ENCODE results near the gene ZNRF3.
A peak's percentile ranks its signal among the peaks of the same experiment; 100 is the strongest.
"Not testable (repeated sequence)": the region's sequence is repeated elsewhere in the genome, so short reads cannot be mapped to it uniquely, and the experiment has no call there.

Gene ZNRF3

DNA sequence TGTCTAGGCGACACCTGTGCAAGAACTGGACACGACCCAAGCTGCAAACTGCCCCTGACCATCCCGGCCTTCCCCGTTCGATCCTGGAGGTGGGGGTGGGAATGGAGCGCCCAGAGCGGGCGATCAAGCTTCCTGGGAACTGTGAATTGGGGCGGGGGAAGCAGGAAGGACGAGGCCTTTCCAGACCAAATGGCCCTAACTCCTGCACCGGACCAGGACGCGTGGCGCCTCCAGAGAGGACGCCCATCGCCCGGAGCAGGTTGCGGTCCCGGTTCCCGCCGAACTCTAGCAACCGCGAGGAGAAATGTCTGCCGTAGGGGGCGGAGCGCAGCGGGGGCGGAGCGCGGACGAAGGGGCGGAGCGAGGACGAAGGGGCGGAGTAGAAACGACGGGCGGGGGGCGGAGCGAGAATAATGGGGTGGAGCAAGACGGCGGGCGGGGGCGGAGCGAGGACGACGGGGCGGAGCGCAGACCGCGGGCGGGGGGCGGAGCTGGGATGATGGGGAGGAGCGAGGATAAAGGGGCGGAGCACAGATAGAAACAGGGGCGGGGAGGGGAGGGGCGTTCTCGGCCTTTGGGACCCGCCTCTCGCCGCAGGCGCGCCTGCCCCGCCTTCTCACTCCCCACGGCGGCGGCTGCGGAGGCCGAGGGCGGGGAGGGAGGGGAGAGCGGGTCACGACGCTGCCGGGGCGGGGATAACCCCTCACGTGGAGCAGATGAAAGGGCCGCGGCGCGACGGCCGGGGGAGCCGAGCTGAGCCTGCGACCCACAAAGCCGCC, at the start of gene ZNRF3:
ZNRF3 (plus strand) TSS at position 695 of the 779 bp plus-strand sequence. CDS start 195 bp downstream, outside the sequence.
- peak; percentile 92 for DNase-seq (ENCODE audit: low read depth)

DNA sequence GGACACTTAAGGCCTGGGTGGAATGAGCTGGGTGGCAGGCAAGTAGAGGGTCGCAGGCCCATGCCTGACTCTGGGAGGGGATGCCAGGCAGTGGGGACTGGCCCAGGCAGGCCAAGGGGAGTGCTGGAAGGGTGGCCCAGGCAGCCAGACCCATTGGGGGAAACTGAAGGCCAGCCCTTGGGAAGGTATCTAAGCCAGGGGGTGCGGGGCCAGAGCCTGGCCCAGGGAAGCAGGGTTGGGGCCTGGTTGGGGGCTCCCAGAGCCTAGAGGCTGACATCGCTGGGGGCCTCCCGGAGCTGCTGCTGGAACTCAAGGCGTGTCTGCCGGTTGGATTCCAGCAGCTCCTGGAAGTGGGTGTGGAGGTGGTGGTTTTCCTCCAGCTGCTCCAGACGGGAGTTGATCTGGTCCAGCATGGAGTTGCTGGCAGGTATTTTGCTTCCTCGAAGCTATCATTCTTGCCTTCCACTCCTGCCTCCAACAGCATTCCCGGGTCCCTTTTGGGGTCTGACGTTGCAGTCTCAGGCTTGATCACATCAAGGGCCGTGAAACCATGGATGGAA, 47.7 kb upstream of the ZNRF3 start:
- DNase-seq (ENCODE audit: low read depth), result no peak

- no peak for DNase-seq (ENCODE audit: low read depth)
Measured at GRCh38 chr22:28837640-28838039, 45.7 kb upstream of the ZNRF3 start.

- DNase-seq (ENCODE audit: low read depth), result no peak
Measured at GRCh38 chr22:28838971-28839370, 44.4 kb upstream of the ZNRF3 start.

- no peak for DNase-seq (ENCODE audit: low read depth)
Measured at GRCh38 chr22:28841111-28841510, 42.3 kb upstream of the ZNRF3 start.

DNA sequence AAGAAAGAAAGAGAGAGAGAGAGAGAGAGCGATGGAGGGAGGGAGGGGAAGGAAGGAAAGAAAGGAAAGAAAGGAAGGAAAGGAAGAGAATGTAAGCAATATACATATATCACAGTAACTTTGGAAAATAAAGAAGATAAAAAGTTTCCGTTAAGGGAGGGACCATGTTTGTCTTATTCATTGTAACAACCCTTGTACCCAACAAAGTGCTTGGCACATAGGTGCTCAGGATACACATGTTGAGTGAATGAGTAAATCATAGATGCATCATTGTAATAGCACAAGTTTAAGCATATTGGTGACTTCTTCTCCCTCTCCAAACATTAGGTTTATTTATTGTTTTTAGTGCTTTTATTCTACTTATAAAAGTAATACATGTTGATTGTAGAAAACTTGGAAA, 39.7 kb upstream of the ZNRF3 start:
- no peak for DNase-seq (ENCODE audit: low read depth)

DNA sequence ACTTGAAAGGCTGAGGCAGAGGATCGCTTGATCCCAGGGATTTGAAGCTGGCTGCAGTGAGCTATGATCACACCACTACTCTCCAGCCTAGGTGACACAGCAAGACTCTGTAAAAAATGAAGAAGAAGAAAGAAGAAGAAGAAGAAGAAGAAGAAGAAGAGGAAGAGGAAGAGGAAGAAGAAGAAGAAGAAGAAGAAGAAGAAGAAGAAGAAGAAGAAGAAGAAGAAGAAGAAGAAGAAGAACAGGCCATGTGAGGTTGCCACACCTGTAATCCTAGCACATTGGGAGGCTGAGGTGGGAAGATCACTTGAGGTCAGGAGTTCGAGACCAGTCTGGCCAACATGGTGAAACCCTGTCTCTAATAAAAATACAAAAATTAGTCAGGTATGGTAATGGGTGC, 39.1 kb upstream of the ZNRF3 start:
- not testable (repeated sequence) for DNase-seq (ENCODE audit: low read depth)

GRCh38 chr22:28846994-28847393, 36.4 kb upstream of the ZNRF3 start:
- DNase-seq (ENCODE audit: low read depth), result no peak

DNA sequence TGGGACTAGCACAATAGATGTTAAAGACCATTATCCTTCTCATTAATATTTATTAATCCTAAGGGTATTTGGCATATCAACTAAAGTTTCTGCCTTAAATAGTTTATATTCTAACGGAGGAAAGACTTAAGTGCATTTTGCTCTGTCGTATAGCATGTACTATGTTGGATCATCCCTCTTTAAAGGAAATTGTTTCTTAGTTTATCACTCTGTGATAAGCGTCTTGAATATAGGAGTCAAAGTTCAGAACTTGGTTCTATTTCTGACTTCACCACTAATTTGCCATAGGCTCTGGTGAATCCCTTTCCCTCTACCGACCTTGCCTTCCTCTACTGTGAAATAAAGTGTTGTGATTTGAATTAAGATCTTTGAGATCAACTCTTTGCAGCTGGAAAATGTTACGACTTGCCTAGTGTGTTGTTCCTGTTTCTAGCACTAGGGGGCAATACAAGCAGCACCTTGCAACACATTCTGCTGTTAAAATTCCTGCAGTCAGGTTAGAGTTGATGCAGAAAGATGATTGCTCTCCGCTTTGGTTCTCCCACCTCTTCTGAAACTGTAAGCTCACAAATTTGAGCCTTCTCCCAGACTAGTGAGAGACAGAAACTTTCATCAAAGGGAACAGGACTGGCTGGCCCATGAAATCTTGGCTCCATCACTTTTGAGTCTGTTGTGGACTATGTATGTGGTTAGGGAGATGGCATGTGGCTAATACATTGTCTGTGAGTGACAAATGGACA, 27.8 kb upstream of the ZNRF3 start:
- peak; percentile 1 for DNase-seq (ENCODE audit: low read depth)

DNA sequence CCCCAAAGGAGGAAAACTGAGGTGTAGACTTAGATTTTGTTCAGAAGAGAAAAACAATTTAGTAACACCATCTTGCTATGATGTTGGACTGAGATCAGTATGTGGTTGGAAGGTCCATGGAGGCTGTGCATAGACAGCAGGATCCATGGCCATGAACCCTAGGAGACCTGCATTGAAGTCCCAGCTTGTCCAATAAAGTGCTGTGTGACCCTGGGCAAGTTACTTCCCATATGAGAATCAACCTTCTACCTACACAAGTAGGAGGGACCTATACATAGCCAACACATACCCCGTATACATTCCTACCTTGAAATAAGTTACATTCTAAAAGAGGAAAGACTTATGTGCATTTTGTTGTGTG, 27.3 kb upstream of the ZNRF3 start:
- no peak for DNase-seq (ENCODE audit: low read depth)

GRCh38 chr22:28857288-28857687, 26.1 kb upstream of the ZNRF3 start:
- no peak for DNase-seq (ENCODE audit: low read depth)

DNA sequence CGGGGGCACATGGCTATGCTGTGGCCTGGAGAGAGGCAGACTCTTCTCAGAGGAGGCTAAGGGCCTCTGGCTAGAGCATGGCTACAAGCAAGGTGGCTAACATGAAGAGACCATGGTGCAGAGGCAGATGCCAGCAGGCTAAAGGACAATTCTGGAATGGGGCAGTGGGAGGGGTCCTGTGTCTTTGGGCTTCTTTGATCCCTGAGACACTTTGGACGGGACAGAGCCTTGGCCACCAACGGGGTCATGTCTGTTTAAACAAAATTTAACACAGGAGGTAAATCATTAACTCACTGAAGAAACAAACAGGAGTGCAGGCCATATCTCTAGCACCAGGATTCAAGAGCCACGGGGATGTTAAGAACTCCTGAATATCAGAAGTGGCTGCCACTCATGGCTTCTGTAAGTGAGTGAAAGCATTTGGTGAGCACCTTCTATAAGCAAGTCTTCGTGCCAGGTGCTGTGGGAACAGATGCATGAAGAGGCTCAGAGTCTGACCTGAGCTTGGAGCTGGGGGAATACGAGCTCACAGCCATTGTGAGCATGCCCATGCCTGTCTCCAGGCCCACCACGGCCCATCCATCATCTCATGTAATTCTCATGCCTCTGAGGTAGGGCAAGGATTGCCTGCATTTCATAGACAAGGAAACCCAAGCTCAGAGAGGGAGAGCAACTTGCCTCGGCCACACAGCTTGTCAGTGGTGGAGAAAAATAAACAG, 18.3 kb upstream of the ZNRF3 start:
- no peak for DNase-seq (ENCODE audit: low read depth)

DNA sequence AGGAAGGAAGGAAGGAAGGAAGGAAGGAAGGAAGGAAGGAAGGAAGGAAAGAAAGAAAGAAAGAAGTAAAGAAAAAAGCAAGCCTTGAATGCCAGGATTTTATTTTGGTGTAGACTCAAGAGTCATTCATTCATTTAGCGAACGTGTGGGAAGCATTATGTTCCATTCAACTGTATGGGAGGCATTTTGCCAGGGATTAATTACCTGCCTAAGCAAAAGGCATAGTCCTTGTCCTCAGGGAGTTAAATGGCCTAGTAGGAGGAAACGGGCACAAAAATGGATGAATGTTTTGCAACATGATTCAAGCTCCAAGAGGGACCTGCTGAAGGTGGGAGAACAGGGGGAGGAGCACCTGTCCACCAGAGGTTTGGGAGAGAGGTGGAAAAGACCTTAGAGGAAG, 16.2 kb upstream of the ZNRF3 start:
- DNase-seq (ENCODE audit: low read depth), result no peak

DNA sequence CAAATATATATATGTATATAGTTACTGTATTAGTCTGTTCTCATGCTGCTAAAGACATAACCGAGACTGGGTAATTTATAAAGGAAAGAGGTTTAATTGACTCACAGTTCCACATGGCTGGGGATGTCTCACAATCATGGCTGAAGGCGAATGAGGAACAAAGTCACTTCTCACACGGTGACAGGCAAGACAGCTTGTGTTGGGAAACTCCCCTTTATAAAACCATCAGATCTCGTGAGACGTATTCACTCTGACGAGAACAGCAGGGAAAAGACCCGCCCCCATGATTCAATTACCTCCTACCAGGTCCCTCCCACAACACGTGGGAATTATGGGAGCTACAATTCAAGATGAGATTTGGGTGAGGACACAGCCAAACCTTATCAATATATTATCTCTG, 15.0 kb upstream of the ZNRF3 start:
- not testable (repeated sequence) for DNase-seq (ENCODE audit: low read depth)

DNA sequence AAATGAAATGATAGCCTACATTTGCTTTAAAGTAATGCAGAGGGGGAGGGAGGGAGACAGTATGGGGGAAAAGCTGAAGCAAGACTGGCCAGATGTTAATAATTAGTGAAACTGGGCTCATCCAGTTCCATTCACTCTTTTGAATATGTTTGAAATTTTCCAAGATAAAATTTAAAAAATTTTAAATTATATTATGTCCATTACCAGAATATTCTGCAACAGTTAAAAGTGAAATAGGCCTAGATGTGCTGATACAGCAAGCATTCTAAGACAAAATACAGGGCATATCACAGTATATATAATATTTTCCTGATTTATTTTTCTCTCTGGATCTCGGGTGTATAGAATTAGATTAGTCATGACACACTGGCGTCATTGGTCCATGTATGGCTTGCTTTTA, 13.6 kb upstream of the ZNRF3 start:
- DNase-seq (ENCODE audit: low read depth), result no peak

DNA sequence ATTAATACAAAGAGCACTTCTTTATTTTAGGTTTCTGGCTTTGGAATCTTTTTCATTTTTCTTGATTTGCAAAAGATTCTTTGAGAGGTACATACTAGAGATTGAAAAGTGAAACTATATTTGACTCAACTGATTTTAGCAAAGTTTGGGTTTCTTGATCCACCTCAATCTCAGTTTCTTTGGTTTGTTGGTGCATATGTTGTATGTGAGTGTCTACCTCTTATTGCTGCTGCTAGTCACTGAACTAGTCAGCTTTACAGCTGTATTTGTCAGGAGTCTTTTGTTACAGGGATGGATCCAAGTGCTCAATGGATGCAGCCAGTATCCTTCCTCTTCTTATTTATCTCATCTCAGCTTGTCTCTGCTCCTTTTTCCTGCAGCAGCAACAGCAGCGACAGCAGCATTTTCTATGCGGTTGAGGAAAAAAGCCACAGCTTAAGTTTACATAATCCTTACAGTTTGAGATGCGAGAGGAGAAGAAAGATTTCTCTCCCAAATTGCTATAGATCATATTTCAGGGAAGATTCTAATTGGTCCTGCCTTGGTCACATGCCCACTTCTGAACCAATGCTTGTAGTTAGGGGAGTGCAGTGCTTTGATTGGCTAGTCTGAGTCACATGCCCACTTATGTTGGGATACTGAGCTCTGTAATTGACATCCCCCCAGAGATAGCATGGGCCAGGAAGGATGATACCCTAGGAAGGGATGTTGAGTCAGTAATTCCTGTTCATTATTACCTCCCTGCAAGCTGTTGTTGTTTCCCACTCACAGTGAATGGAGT, 10.0 kb upstream of the ZNRF3 start:
- DNase-seq (ENCODE audit: low read depth), result no peak

GRCh38 chr22:28874061-28874460, 9.3 kb upstream of the ZNRF3 start:
- no peak for DNase-seq (ENCODE audit: low read depth)

DNA sequence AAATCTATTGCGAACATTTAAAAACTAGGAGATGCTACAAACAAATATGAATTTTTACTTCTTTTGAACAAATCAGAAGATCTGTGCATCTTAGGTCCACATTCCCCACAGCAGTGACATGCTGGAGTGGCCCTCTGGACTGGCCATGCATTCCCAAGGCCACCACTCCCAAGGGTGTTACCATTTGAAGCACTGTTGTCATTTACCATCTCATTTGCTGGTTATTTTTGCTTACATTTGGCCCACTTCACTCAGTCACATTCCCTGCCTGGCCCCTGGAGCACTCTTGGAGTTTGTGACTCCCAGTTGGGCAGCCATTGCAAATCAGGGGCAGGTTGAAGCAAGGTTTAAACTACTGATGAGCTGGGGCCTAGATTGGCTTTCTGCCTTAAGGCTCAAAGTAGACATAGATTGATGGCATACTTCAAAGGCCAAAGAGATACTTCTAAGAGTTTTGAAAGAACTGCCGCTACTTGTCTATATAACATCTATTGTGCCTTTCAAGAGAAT, 8.5 kb upstream of the ZNRF3 start:
- no peak for DNase-seq (ENCODE audit: low read depth)

DNA sequence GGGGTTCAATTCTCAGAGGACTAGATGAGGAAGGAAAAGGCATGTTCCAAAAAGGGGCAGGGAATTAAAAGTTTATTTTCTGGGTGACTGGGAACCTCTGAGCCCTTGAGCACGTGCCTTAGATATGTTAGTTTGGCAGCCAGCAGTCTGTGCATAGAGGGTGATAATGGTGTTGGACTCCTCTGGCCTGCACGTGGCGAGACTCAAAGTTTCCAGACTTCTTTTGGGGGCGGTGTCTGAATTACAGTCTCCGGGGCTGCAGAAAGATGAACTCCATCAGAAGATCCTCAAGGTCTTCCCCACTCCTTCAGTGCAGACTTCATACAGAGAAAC, 861 bp upstream of the ZNRF3 start:
- DNase-seq (ENCODE audit: low read depth), result no peak

GRCh38 chr22:28883657-28883916, 215 bp downstream of the ZNRF3 start:
- no peak for DNase-seq (ENCODE audit: low read depth)

GRCh38 chr22:28883917-28884746, 760 bp downstream of the ZNRF3 start:
- peak; percentile 12 for DNase-seq (ENCODE audit: low read depth)
